H7 (cell line): ENCODE results near the gene TTC27. TPM values are rescaled to one million over a fixed set of nuclear protein-coding genes. Genes with fewer than 3 reads are reported as not detected.
"Not testable (repeated sequence)": the region's sequence is repeated elsewhere in the genome, so short reads cannot be mapped to it uniquely, and the experiment has no call there.

Experiments
- DNase-seq: peaks from one replicate; pipeline ENCODE4 v3.0.0; 2012
- H3K27me3 ChIP-seq: 2 replicates; pipeline ENCODE4 v1.6.0; 2011; ENCODE audit warnings: mild to moderate bottlenecking, low read length; ENCODE audit not compliant: control insufficient read depth, insufficient read depth
- H3K36me3 ChIP-seq: replicated peaks from 2 replicates; pipeline ENCODE4 v1.5.1; 2011; ENCODE audit warnings: low read length; ENCODE audit not compliant: control insufficient read depth, insufficient read depth
- H3K4me3 ChIP-seq: 2 replicates; pipeline ENCODE4 v1.5.1; 2011; ENCODE audit warnings: low read depth, mild to moderate bottlenecking, control low read depth, low read length, moderate library complexity; ENCODE audit not compliant: insufficient read depth
- total RNA-seq: library from RNA; depleted of rRNA; stranded (reverse); fragments of >200 nt; shearing (Covaris generic); gene quantifications from 2 replicates; pipeline ENCODE4 v1.2.3, GENCODE V29; 2014

Gene TTC27
- total RNA-seq, 1 experiment from 2014 or later, result 20.3 TPM

GRCh38 chr2:32841931-32842898 is 214.4 kb downstream of the TTC27 start:
- no peak for DNase-seq
- Histone ChIP-seq H3K4me3 (no peak overlapping the region), H3K36me3 (no peaks in the 10 kb centered on the region), H3K27me3 (no peaks in the 10 kb centered on the region)

GRCh38 chr2:32843699-32844098 is 215.8 kb downstream of the TTC27 start:
- DNase-seq, result no peak
- H3K4me3 ChIP-seq, result no peak overlapping the region
- H3K36me3 ChIP-seq, result no peaks in the 10 kb centered on the region
- no peaks in the 10 kb centered on the region for H3K27me3 ChIP-seq

- H3K27me3 ChIP-seq, result no peaks in the 10 kb centered on the region
Measured at GRCh38 chr2:32844253-32844652, 216.4 kb downstream of the TTC27 start.

GRCh38 chr2:32846274-32846673 is 218.4 kb downstream of the TTC27 start:
- not testable (repeated sequence) for H3K4me3 ChIP-seq, DNase-seq, H3K36me3 ChIP-seq, H3K27me3 ChIP-seq

More at GRCh38 chr2:32844253-32844652, 216.4 kb downstream of the TTC27 start:
- no peak for DNase-seq
- Histone ChIP-seq H3K4me3 (no peak overlapping the region), H3K36me3 (no peaks in the 10 kb centered on the region)

GRCh38 chr2:32847734-32848133 is 219.9 kb downstream of the TTC27 start:
- H3K4me3 ChIP-seq, result no peak overlapping the region
- no peak for DNase-seq
- H3K36me3 ChIP-seq, result no peaks in the 10 kb centered on the region
- no peaks in the 10 kb centered on the region for H3K27me3 ChIP-seq

DNA sequence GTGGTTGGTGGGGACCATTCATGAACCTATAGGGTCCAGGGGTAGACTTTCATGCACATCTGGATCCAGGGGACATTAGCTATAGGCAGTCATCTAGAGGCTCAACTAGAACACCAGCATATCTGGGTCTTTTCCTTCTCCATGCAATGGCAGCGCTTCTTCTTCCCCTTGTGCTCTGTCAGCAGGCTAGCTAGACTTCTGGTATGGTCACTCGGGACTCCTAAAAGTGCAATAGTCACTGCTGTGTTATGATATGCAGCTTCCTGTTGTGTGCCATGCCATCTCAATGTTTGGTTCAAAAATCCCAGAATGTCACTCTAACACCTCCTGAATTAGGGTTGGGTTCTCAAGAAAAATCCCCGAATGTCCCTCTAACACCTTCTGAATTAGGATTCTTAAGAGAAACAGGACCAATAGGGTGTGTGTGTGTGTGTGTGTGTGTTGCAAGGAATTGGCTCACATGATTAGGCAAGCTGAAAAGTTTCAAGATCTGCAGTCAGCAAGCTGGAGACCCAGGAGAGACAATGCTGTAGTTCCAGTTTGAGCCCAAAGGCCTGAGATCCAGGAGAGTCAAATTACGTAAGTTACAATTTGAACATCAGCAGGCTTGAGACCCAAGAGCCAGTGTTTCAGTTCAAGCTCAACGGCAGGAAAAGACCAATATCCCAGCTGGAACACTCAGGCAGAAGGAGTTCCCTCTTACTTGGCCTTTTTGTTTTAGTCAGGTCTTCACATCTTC is 221.8 kb downstream of the TTC27 start:
- no peaks in the 10 kb centered on the region for H3K36me3 ChIP-seq
- H3K4me3 ChIP-seq, result no peak overlapping the region
- no peaks in the 10 kb centered on the region for H3K27me3 ChIP-seq
- DNase-seq, result no peak

- Histone ChIP-seq H3K36me3 (no peaks in the 10 kb centered on the region), H3K27me3 (no peaks in the 10 kb centered on the region)
Measured at GRCh38 chr2:32851777-32852439, 224.1 kb downstream of the TTC27 start.

GRCh38 chr2:32852856-32853255 is 225.0 kb downstream of the TTC27 start:
- no peaks in the 10 kb centered on the region for H3K36me3 ChIP-seq
- no peak for DNase-seq
- no peak overlapping the region for H3K4me3 ChIP-seq
- H3K27me3 ChIP-seq, result no peaks in the 10 kb centered on the region

More at GRCh38 chr2:32851777-32852439, 224.1 kb downstream of the TTC27 start:
- H3K4me3 ChIP-seq, result no peak overlapping the region
- DNase-seq, result no peak

- H3K4me3 ChIP-seq, result no peak overlapping the region
- no peaks in the 10 kb centered on the region for H3K27me3 ChIP-seq
- DNase-seq, result no peak
- H3K36me3 ChIP-seq, result no peaks in the 10 kb centered on the region
Measured at GRCh38 chr2:32856891-32857290, 229.0 kb downstream of the TTC27 start.

DNA sequence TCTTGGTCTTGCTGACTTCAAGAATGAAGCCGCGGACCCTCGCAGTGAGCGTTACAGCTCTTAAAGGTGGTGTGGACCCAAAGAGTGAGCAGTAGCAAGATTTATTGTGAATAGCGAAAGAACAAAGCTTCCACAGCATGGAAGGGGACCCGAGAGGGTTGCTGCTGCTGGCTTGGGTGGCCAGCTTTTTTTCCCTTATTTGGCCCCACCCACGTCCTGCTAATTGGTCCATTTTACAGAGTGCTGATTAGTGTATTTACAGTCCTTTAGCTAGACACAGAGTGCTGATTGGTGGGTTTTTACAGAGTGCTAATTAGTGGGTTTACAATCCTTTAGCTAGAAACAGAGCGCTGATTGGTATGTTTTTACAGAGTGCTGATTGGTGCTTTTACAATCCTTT is 230.9 kb downstream of the TTC27 start:
- H3K27me3 ChIP-seq, result no peaks in the 10 kb centered on the region
- no peak for DNase-seq
- no peak overlapping the region for H3K4me3 ChIP-seq
- no peaks in the 10 kb centered on the region for H3K36me3 ChIP-seq

GRCh38 chr2:32860385-32860784 is 232.5 kb downstream of the TTC27 start:
- no peak for DNase-seq
- no peaks in the 10 kb centered on the region for H3K27me3 ChIP-seq
- no peaks in the 10 kb centered on the region for H3K36me3 ChIP-seq
- no peak overlapping the region for H3K4me3 ChIP-seq

GRCh38 chr2:32862269-32863055 is 234.6 kb downstream of the TTC27 start:
- H3K36me3 ChIP-seq, result no peaks in the 10 kb centered on the region
- no peak overlapping the region for H3K4me3 ChIP-seq
- no peaks in the 10 kb centered on the region for H3K27me3 ChIP-seq
- DNase-seq, result no peak

DNA sequence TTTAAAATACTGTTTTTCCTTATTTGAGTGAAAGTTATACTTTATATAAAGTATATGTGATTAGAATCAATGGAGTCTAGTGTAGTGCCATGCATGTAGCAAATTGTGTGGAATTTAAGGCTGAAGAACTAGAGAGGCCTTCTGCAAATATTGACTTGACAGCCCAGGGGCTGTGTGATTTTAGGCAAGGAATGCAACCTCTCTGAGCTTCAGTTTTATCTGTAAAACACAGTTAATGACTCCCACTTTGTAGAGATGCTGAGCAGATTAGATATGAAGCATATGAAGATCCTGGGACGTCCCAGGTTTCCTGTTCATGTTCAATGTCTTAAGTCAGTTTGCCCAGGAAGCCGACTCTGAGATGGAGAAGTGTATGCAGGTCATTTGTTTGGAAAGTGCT is 235.5 kb downstream of the TTC27 start:
- Histone ChIP-seq H3K27me3 (no peaks in the 10 kb centered on the region), H3K4me3 (no peak overlapping the region), H3K36me3 (no peaks in the 10 kb centered on the region)
- DNase-seq, result no peak

- H3K36me3 ChIP-seq, result no peaks in the 10 kb centered on the region
- no peak for DNase-seq
- no peaks in the 10 kb centered on the region for H3K27me3 ChIP-seq
- no peak overlapping the region for H3K4me3 ChIP-seq
Measured at GRCh38 chr2:32863803-32864202, 236.0 kb downstream of the TTC27 start.
